AG09309 (cell line): ENCODE results near the gene ERICH4.
"Not testable (repeated sequence)": the region's sequence is repeated elsewhere in the genome, so short reads cannot be mapped to it uniquely, and the experiment has no call there.

ENCODE experiments used
- DNase-seq: peaks from one replicate; pipeline ENCODE4 v3.0.0-alpha.2; 2010; ENCODE audit warnings: low read depth
- H3K4me3 ChIP-seq: 2 replicates; pipeline ENCODE4 v1.5.1; 2011; ENCODE audit warnings: mild to moderate bottlenecking, low read depth, low read length, moderate library complexity; ENCODE audit not compliant: control insufficient read depth
- TF ChIP-seq, protein P1 (sequence below): IDR thresholded peaks from 2 replicates; pipeline ENCODE4 v1.5.1; 2011; ENCODE audit warnings: mild to moderate bottlenecking, low read depth, low read length, inconsistent platforms; ENCODE audit not compliant: insufficient read depth, control insufficient read depth; ENCODE audit errors: missing control alignments

Gene ERICH4

DNA sequence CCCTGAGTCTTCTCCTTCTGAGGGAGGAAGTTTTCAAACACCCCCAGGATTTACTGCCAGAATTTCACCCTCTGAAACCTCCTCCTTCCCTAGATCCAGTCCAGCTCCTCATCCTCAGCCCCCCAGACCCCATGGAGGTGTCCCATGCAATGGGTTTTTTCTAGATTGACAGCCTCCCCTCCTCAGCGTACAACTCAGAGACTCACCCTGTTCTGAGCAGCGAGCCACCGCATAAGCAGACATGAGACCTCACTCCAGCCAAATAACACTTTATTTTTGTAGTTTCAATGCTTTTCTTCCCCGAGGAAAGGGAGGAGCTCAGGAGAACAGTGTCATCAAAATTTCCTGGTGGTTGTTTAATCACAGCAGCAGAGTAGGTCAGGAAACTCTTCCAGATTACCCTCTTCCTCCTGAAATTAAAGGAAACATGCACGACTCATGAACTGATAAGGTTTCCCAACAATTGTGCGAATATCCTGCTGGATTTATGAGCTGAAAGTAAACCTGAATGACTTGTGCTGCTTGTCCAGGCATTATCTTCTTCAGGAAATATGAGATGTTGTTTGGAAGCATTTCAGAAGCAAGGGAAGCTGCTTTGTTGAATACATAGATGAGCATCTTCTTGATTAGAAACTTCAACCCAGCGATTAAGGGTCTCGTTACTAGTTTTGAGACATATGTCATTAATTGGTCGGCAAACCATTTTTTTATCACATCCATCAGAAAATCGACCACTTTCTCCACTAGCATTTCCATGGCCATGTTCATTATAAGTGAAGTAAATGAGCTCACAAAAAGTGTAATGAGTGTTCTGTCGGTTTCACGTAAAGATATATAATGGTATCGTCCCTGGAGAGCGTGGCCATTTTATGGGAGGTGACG, 36.2 kb downstream of the ERICH4 start:
- no peak overlapping the region for H3K4me3 ChIP-seq
- TF ChIP-seq, protein P1, sequence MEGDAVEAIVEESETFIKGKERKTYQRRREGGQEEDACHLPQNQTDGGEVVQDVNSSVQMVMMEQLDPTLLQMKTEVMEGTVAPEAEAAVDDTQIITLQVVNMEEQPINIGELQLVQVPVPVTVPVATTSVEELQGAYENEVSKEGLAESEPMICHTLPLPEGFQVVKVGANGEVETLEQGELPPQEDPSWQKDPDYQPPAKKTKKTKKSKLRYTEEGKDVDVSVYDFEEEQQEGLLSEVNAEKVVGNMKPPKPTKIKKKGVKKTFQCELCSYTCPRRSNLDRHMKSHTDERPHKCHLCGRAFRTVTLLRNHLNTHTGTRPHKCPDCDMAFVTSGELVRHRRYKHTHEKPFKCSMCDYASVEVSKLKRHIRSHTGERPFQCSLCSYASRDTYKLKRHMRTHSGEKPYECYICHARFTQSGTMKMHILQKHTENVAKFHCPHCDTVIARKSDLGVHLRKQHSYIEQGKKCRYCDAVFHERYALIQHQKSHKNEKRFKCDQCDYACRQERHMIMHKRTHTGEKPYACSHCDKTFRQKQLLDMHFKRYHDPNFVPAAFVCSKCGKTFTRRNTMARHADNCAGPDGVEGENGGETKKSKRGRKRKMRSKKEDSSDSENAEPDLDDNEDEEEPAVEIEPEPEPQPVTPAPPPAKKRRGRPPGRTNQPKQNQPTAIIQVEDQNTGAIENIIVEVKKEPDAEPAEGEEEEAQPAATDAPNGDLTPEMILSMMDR: no peak
- no peak for DNase-seq

- TF ChIP-seq, protein P1: no peak
- H3K4me3 ChIP-seq: no peak overlapping the region
- no peak for DNase-seq
Observed at GRCh38 chr19:41479757-41480191, 36.8 kb downstream of the ERICH4 start.

DNA sequence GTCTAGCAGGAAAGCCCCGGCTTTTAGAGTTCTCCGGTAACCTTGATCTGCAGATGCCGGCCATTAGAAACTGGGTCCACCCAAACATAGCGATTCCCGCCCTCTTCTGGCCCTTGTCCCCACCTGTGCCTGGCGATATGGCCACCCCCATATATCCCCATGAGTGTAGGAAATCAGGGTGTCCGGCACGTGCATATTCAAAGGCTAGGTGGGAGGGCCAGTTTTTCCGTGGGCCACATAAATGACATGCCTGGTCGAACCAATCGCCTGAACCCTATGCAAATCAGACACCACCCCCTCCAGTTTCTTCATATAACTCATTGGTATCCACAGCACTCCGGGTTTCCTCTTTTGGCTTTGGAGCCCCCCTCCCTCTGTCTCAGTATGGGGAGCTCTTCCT, 37.4 kb downstream of the ERICH4 start:
- TF ChIP-seq, protein P1: no peak
- H3K4me3 ChIP-seq: no peak overlapping the region
- DNase-seq: no peak

- no peak overlapping the region for H3K4me3 ChIP-seq
- TF ChIP-seq, protein P1: no peak
- DNase-seq: no peak
Observed at GRCh38 chr19:41484822-41485221, 41.9 kb downstream of the ERICH4 start.

DNA sequence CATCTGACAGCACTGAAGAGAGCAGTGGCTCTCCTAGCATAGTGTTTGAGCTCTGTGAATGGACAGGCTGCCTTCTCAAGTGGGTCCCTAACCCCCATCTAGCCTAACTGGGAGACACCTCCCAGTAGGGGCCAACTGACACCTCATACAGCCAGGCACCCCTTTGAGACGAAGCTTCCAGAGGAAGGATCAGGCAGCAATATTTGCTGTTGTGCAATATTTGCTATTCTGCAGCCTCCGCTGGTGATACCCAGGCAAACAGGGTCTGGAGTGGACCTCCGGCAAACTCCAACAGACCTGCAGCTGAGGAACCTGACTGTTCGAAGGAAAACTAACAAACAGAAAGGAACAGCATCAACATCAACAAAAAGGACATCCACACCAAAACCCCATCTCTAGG, 44.0 kb downstream of the ERICH4 start:
- not testable (repeated sequence) for H3K4me3 ChIP-seq, DNase-seq

GRCh38 chr19:41492843-41493242, 49.9 kb downstream of the ERICH4 start:
- TF ChIP-seq, protein P1: no peak
- DNase-seq: no peak

More at GRCh38 chr19:41492843-41493242, 49.9 kb downstream of the ERICH4 start:
- no peak overlapping the region for H3K4me3 ChIP-seq
